Dermis lymphatic vessel endothelial cell (primary cell): Measurements from ENCODE around the gene IGFBPL1. TPM values are rescaled to one million over a fixed set of nuclear protein-coding genes. Genes with fewer than 3 reads are reported as not detected.

Experiments used
- total RNA-seq: library from RNA; depleted of rRNA; stranded (reverse); fragments of >200 nt; gene quantifications from 2 replicates; pipeline ENCODE4 v1.2.1, GENCODE V29; 2014

The IGFBPL1 gene
- not detected in 2 replicates for total RNA-seq

DNA sequence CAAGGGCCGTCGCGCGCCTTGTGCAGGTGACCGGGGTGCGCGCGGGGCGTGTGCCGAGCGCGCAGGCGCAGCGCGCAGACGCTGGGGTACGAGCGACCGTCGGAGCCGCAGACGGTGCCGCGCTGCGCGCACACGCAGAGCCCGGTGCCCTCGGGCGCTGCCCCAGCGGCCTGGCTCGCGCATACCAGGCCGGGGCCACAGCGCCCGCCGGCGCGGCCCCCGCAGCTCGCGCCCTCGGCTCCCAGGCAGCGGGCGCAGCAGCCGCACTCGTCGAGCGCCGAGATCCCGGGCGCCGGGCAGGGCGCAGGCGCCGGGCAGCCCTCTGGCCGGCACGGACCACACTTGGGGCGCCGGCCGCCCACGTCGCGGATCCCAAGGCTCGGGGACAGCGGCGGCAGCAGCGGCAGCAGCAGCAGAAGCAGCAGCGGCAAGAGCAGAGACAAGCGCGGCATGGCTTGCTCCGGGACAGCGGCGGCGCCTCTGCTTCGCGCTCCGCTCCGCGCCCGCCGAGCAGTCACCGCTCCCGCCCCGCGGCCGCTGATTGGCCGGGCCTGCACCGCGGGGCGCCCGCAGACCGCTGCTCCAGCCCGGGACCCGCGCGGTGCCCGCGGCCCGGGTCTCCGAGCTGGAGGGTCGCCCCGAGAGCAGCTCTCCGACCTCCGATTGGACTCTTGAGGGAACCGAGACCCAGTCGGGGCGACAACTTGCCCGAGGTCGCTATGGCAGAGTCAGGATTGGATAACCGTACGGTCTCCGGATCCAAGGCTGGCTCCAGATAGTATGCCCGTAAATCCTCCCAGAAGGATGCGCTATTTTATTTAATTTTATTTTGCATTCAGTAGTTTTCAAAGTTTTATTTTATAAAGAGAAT is at the start of gene IGFBPL1:
IGFBPL1 (minus strand) TSS at position 482 of the 871 bp plus-strand sequence; CDS start at position 452, 30 bp downstream.

GRCh38 chr9:38392235-38393127 is 31.8 kb downstream of the IGFBPL1 start, which contains the start of gene ALDH1B1:
ALDH1B1 (plus strand) TSS chr9:38392702; CDS start chr9:38395749, 3,047 bp downstream.

Other genes with a start within 250 kb of the IGFBPL1 start
- gene ALDH1B1, start 31.8 kb downstream of the IGFBPL1 start, total RNA-seq, result 5.4 and 9.5 TPM in 2 replicates
- not detected in 2 replicates for gene ANKRD18A, start 196.1 kb upstream of the IGFBPL1 start, total RNA-seq